HG02678 (cell line): ENCODE measurements around the gene GNPTG.
A peak's percentile ranks its signal among the peaks of the same experiment; 100 is the strongest.

Experiments used
- ATAC-seq: cut with Tn5 transposase; IDR thresholded peaks from one replicate; pipeline ENCODE4 v1.9.1; 2021; ENCODE audit warnings: mild to moderate bottlenecking, moderate library complexity; ENCODE audit not compliant: unreplicated experiment

GNPTG gene

GRCh38 chr16:1346422-1347285 is 5.1 kb upstream of the GNPTG start:
- no peak for ATAC-seq

GRCh38 chr16:1347286-1347855 is 4.4 kb upstream of the GNPTG start:
- no peak for ATAC-seq

- no peak for ATAC-seq
Observed at GRCh38 chr16:1347962-1348361, 3.8 kb upstream of the GNPTG start.

- no peak for ATAC-seq
Observed at GRCh38 chr16:1348441-1348840, 3.3 kb upstream of the GNPTG start.

GRCh38 chr16:1348926-1349325 is 2.8 kb upstream of the GNPTG start:
- no peak for ATAC-seq

GRCh38 chr16:1349351-1349750 is 2.4 kb upstream of the GNPTG start:
- no peak for ATAC-seq

- no peak for ATAC-seq
Observed at GRCh38 chr16:1349951-1350350, 1.8 kb upstream of the GNPTG start.

GRCh38 chr16:1350691-1351090 is 1.0 kb upstream of the GNPTG start:
- ATAC-seq: no peak

GRCh38 chr16:1351215-1351581 is 533 bp upstream of the GNPTG start:
- ATAC-seq: peak; percentile 22

- ATAC-seq: no peak
Observed at GRCh38 chr16:1354815-1355540, 3.2 kb downstream of the GNPTG start.

GRCh38 chr16:1355591-1355990 is 3.9 kb downstream of the GNPTG start:
- no peak for ATAC-seq

GRCh38 chr16:1356061-1356900 is 4.5 kb downstream of the GNPTG start:
- ATAC-seq: no peak

- ATAC-seq: no peak
Observed at GRCh38 chr16:1357906-1358566, 6.3 kb downstream of the GNPTG start.

GRCh38 chr16:1361685-1362360 is 10.1 kb downstream of the GNPTG start:
- no peak for ATAC-seq

- ATAC-seq: no peak
Observed at GRCh38 chr16:1362807-1363206, 11.1 kb downstream of the GNPTG start.

- ATAC-seq: no peak
Observed at GRCh38 chr16:1363501-1364041, 11.8 kb downstream of the GNPTG start.

- no peak for ATAC-seq
Observed at GRCh38 chr16:1364510-1364909, 12.8 kb downstream of the GNPTG start.

GRCh38 chr16:1366060-1366711 is 14.5 kb downstream of the GNPTG start:
- no peak for ATAC-seq

GRCh38 chr16:1366712-1367299 is 15.1 kb downstream of the GNPTG start:
- ATAC-seq: no peak
